Spinal cord (tissue), 10 donors: ENCODE results near the gene MTUS2. TPM values are rescaled to one million over a fixed set of nuclear protein-coding genes. Genes with fewer than 3 reads are reported as not detected.

Source experiments
- DNase-seq, 6 donors: peaks; one replicate each; pipeline versions ENCODE4 v3.0.0 to v3.0.0-alpha.2; 2013 to 2015; ENCODE audit warnings: low spot score in 6 of 6, low read depth in 4 of 6
- H3K27ac ChIP-seq: one replicate; pipeline ENCODE4 v1.5.1; 2013; ENCODE audit warnings: low read depth, low read length, control low read depth
- H3K27me3 ChIP-seq: one replicate; pipeline ENCODE4 v1.6.1; 2013; ENCODE audit warnings: low read length; ENCODE audit not compliant: control insufficient read depth, insufficient read depth
- H3K36me3 ChIP-seq: one replicate; pipeline ENCODE4 v1.6.1; 2013; ENCODE audit warnings: low read length; ENCODE audit not compliant: control insufficient read depth, insufficient read depth
- H3K4me1 ChIP-seq: one replicate; pipeline ENCODE4 v1.6.1; 2013; ENCODE audit warnings: low read length; ENCODE audit not compliant: control insufficient read depth, insufficient read depth
- H3K4me3 ChIP-seq: one replicate; pipeline ENCODE4 v1.5.1; 2013; ENCODE audit warnings: low read depth, low read length, control low read depth
- H3K9me3 ChIP-seq: one replicate; pipeline ENCODE4 v1.6.1; 2013; ENCODE audit warnings: low read length; ENCODE audit not compliant: control insufficient read depth, insufficient read depth
- WGBS: methylation state at CpG from one replicate; pipeline ENCODE4 v1.1.5; 2013; ENCODE audit warnings: missing lambda C conversion rate; ENCODE audit not compliant: insufficient coverage; 5-methylcytosine and 5-hydroxymethylcytosine counted together
- polyA plus RNA-seq, 2 donors: library from polyadenylated mRNA; unstranded; fragments of 120-200 nt; gene quantifications; one replicate each; pipeline ENCODE4 v1.2.1, GENCODE V29; 2013; ENCODE audit not compliant: insufficient read length in 2 of 2
- total RNA-seq, 2 donors: library from RNA; depleted of rRNA in 1 of 2; stranded (reverse); fragments of 120-200 nt in 1 of 2; fragments of >200 nt in 1 of 2; gene quantifications; one replicate each; pipeline versions ENCODE4 v1.2.3 to v1.2.4, GENCODE V29; 2013 to 2014
- donor health status: healthy.

MTUS2 gene
- total and polyA plus RNA-seq, 4 donors: 4.6 to 12.5 (median 10.1) TPM

- H3K36me3 ChIP-seq: peaks cover 12% of the 10 kb centered on the region
- no peaks in the 10 kb centered on the region for H3K27me3 ChIP-seq
- H3K4me1 ChIP-seq: peaks cover 34% of the 10 kb centered on the region
- WGBS: 100% methylated on average over 5 of the region's 8 CpGs
- no peak for DNase-seq
- no peak overlapping the region for H3K27ac ChIP-seq
- no peak overlapping the region for H3K4me3 ChIP-seq
- no peaks in the 10 kb centered on the region for H3K9me3 ChIP-seq
Measured at GRCh38 chr13:29542381-29542780, 722.2 kb downstream of the MTUS2 start.

GRCh38 chr13:29543230-29544215, 723.4 kb downstream of the MTUS2 start:
- H3K36me3 ChIP-seq: peaks cover 10% of the 10 kb centered on the region
- H3K9me3 ChIP-seq: no peaks in the 10 kb centered on the region
- 91% methylated on average over 8 of the region's 16 CpGs for WGBS
- H3K4me3 ChIP-seq: no peak overlapping the region
- H3K27ac ChIP-seq: no peak overlapping the region
- peaks cover 25% of the 10 kb centered on the region for H3K4me1 ChIP-seq
- no peaks in the 10 kb centered on the region for H3K27me3 ChIP-seq
- DNase-seq: no peak

- 81% methylated on average over 7 of the region's 8 CpGs for WGBS
- Histone ChIP-seq H3K4me1 (peaks cover 15% of the 10 kb centered on the region), H3K36me3 (peaks cover 25% of the 10 kb centered on the region), H3K27ac (no peak overlapping the region), H3K4me3 (no peak overlapping the region), H3K27me3 (no peaks in the 10 kb centered on the region), H3K9me3 (no peaks in the 10 kb centered on the region)
- DNase-seq: no peak
Measured at GRCh38 chr13:29545988-29546387, 725.8 kb downstream of the MTUS2 start.

GRCh38 chr13:29546662-29547061, 726.5 kb downstream of the MTUS2 start:
- H3K4me1 ChIP-seq: peaks cover 15% of the 10 kb centered on the region
- no peaks in the 10 kb centered on the region for H3K27me3 ChIP-seq
- no peak overlapping the region for H3K4me3 ChIP-seq
- H3K36me3 ChIP-seq: peaks cover 31% of the 10 kb centered on the region
- no peak for DNase-seq
- no peak overlapping the region for H3K27ac ChIP-seq
- 67% methylated on average over 7 of the region's 8 CpGs for WGBS
- no peaks in the 10 kb centered on the region for H3K9me3 ChIP-seq

- no peaks in the 10 kb centered on the region for H3K27me3 ChIP-seq
- no peak overlapping the region for H3K4me3 ChIP-seq
- no peak for DNase-seq
- H3K36me3 ChIP-seq: peaks cover 33% of the 10 kb centered on the region
- H3K4me1 ChIP-seq: peaks cover 15% of the 10 kb centered on the region
- H3K27ac ChIP-seq: no peak overlapping the region
- 94% methylated on average over 3 of the region's 7 CpGs for WGBS
- no peaks in the 10 kb centered on the region for H3K9me3 ChIP-seq
Measured at GRCh38 chr13:29547153-29547552, 727.0 kb downstream of the MTUS2 start.

- Histone ChIP-seq H3K4me3 (no peak overlapping the region), H3K4me1 (peaks cover 11% of the 10 kb centered on the region), H3K27ac (no peak overlapping the region), H3K9me3 (no peaks in the 10 kb centered on the region), H3K36me3 (peaks cover 35% of the 10 kb centered on the region), H3K27me3 (no peaks in the 10 kb centered on the region)
- 61% methylated on average over 7 of the region's 7 CpGs for WGBS
- no peak for DNase-seq
Measured at GRCh38 chr13:29548722-29549121, 728.6 kb downstream of the MTUS2 start.

- Histone ChIP-seq H3K4me1 (peaks cover 8% of the 10 kb centered on the region), H3K27ac (no peak overlapping the region), H3K9me3 (no peaks in the 10 kb centered on the region), H3K36me3 (peaks cover 31% of the 10 kb centered on the region), H3K4me3 (no peak overlapping the region), H3K27me3 (no peaks in the 10 kb centered on the region)
- no peak for DNase-seq
- 86% methylated on average over 4 of the region's 5 CpGs for WGBS
Measured at GRCh38 chr13:29550430-29550988, 730.4 kb downstream of the MTUS2 start.

GRCh38 chr13:29551214-29551613, 731.1 kb downstream of the MTUS2 start:
- H3K4me1 ChIP-seq: peaks cover 2% of the 10 kb centered on the region
- H3K36me3 ChIP-seq: peaks cover 31% of the 10 kb centered on the region
- H3K27me3 ChIP-seq: no peaks in the 10 kb centered on the region
- no peak overlapping the region for H3K4me3 ChIP-seq
- no peak for DNase-seq
- WGBS: 91% methylated on average over 1 of the region's 6 CpGs
- no peak overlapping the region for H3K27ac ChIP-seq
- H3K9me3 ChIP-seq: no peaks in the 10 kb centered on the region
